Vagina (tissue), 2 donors: ENCODE results near the gene PARP6. TPM values are rescaled to one million over a fixed set of nuclear protein-coding genes. Genes with fewer than 3 reads are reported as not detected.

Experiments used
- DNase-seq, 2 donors: peaks; one replicate each; pipeline ENCODE4 v3.0.0-alpha.2; 2017; ENCODE audit errors: extremely low spot score in 2 of 2
- H3K27ac ChIP-seq: fragments of 200-600 bp; sonication (generic); one replicate; pipeline ENCODE4 v1.5.1; 2019
- H3K27me3 ChIP-seq: fragments of 200-600 bp; sonication (generic); one replicate; pipeline ENCODE4 v1.5.1; 2019
- H3K36me3 ChIP-seq, 2 donors: fragments of 200-600 bp; sonication (generic); one replicate each; pipeline ENCODE4 v1.5.1; 2017 to 2019
- H3K4me1 ChIP-seq: fragments of 200-600 bp; sonication (generic); one replicate; pipeline ENCODE4 v1.5.1; 2019
- H3K4me3 ChIP-seq, 2 donors: fragments of 200-600 bp; sonication (generic); 1 replicate in 1 of 2; 2 replicates in 1 of 2; pipeline ENCODE4 v1.5.1; 2016 to 2019
- H3K9me3 ChIP-seq: fragments of 200-600 bp; sonication (generic); one replicate; pipeline ENCODE4 v1.5.1; 2019
- CTCF ChIP-seq, 3 experiments: fragments of 450-650 bp in 2 of 3; fragments of 200-600 bp in 1 of 3; sonication (generic) in 1 of 3; IDR thresholded peaks; one replicate each; pipeline ENCODE4 v1.5.1; 2017 to 2019; ENCODE audit warnings: antibody characterized with exemption in 3 of 3, mild to moderate bottlenecking in 2 of 3, moderate library complexity in 2 of 3
- POLR2A ChIP-seq, 2 donors: fragments of 450-650 bp; IDR thresholded peaks; one replicate each; pipeline ENCODE4 v1.6.1; 2017; ENCODE audit warnings: antibody characterized with exemption in 2 of 2, mild to moderate bottlenecking in 2 of 2, moderate library complexity in 2 of 2
- POLR2AphosphoS5 ChIP-seq, 2 donors: sonication (generic); formaldehyde crosslinking; IDR thresholded peaks; one replicate each; pipeline ENCODE4 v1.9.0; 2017; ENCODE audit warnings: antibody characterized with exemption in 2 of 2, mild to moderate bottlenecking in 2 of 2, low read depth in 1 of 2; ENCODE audit not compliant: insufficient read depth in 1 of 2
- intact Hi-C: fragments of 100-400 bp; cut with DNase I; formaldehyde crosslinking; loops from one replicate; pipeline ENCODE4 v1.15.1; 2023
- total RNA-seq: library from RNA; depleted of rRNA; stranded (reverse); fragments of >200 nt; gene quantifications from one replicate; pipeline ENCODE4 v1.2.3, GENCODE V29; 2016

PARP6 gene
- total RNA-seq, 1 donor from 2014 or later: 62.6 TPM

DNA sequence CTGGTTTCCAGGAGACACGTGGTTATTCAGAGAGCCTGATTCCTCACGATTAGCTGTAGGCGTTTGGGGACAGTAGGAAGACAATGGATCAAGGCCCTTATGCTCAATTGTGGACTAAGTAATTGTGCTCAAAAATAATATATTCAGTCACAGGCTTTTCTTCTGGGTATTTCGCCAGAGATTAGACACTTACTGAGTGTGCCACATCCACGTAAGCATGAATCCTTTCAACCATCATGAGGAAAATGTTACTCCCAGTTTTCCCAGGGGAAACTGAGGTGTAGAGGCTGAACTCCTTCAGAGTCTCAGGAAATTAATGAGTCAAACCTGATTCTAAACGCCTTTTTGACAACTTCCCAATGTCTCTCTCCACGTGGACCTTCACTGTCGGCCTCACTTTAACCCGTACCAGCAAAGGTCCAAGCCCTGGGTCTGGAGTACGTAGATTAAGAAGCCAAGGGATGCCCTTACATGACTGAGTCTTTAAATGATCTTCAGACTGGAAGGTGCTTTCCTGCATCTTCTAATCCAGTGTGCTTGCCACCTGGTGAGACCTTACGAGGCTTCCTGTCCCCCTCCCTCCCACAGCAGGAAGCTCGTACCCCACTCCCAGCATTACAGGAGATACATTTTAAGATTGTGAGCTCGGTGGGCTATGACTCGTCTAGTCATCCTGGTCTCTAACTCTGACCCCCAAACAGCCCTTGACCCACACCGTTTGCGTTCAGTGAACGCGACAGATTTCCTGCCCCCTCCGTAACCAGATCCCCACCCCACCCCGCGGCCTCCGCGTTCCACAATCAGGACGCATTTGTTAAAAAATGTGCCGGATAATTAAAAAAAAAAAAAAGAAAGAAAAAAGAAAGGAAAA lies 43.0 kb downstream of the PARP6 start:
- Histone ChIP-seq H3K36me3 (no peaks in the 10 kb centered on the region), H3K4me1 (peaks cover 64% of the 10 kb centered on the region), H3K9me3 (no peaks in the 10 kb centered on the region), H3K4me3 (peak overlapping the region; percentile 89 to 97), H3K27ac (peak overlapping the region; percentile 98), H3K27me3 (no peaks in the 10 kb centered on the region)
- no peak for TF ChIP-seq POLR2A (IDR thresholded peaks at IDR 0.05)
- TF ChIP-seq CTCF (IDR thresholded peaks at IDR 0.05): no peak
- TF ChIP-seq POLR2AphosphoS5 (IDR thresholded peaks at IDR 0.05; ENCODE audit: insufficient read depth in 1 of 2, low read depth in 1 of 2): no peak
- intact Hi-C loops: no loop called here
- DNase-seq: no peak

- no peak for DNase-seq
- Histone ChIP-seq H3K27me3 (no peaks in the 10 kb centered on the region), H3K36me3 (no peaks in the 10 kb centered on the region), H3K9me3 (no peaks in the 10 kb centered on the region), H3K4me3 (peak overlapping the region in 1 of 2 donors; percentile 97), H3K27ac (peak overlapping the region; percentile 98), H3K4me1 (peaks cover 76% of the 10 kb centered on the region)
- intact Hi-C loops: no loop called here
- TF ChIP-seq CTCF (IDR thresholded peaks at IDR 0.05) (no peak), POLR2A (IDR thresholded peaks at IDR 0.05) (no peak), POLR2AphosphoS5 (IDR thresholded peaks at IDR 0.05; ENCODE audit: insufficient read depth in 1 of 2, low read depth in 1 of 2) (no peak)
Measured at GRCh38 chr15:72227720-72228119, 44.6 kb downstream of the PARP6 start.

GRCh38 chr15:72227192-72227586 lies 45.2 kb downstream of the PARP6 start:
- Histone ChIP-seq H3K4me1 (peaks cover 76% of the 10 kb centered on the region), H3K4me3 (no peak overlapping the region)

GRCh38 chr15:72223278-72223677 lies 49.1 kb downstream of the PARP6 start:
- peaks cover 0 to 12% of the 10 kb centered on the region in 2 donors for H3K36me3 ChIP-seq
- intact Hi-C loops: no loop called here
- no peak overlapping the region for H3K27ac ChIP-seq
- peaks cover 78% of the 10 kb centered on the region for H3K4me1 ChIP-seq
- DNase-seq: no peak
- no peaks in the 10 kb centered on the region for H3K27me3 ChIP-seq
- no peak overlapping the region for H3K4me3 ChIP-seq
- no peaks in the 10 kb centered on the region for H3K9me3 ChIP-seq
- TF ChIP-seq POLR2AphosphoS5 (IDR thresholded peaks at IDR 0.05; ENCODE audit: insufficient read depth in 1 of 2, low read depth in 1 of 2): no peak
- TF ChIP-seq CTCF (IDR thresholded peaks at IDR 0.05): no peak
- TF ChIP-seq POLR2A (IDR thresholded peaks at IDR 0.05): no peak

More at GRCh38 chr15:72227192-72227586, 45.2 kb downstream of the PARP6 start:
- no peaks in the 10 kb centered on the region for H3K9me3 ChIP-seq
- DNase-seq: no peak
- no peak for TF ChIP-seq CTCF (IDR thresholded peaks at IDR 0.05)
- peak in 1 of 2 donors; percentile 54 for TF ChIP-seq POLR2AphosphoS5 (IDR thresholded peaks at IDR 0.05; ENCODE audit: insufficient read depth in 1 of 2, low read depth in 1 of 2)
- H3K27me3 ChIP-seq: no peaks in the 10 kb centered on the region
- intact Hi-C loops: no loop called here
- H3K36me3 ChIP-seq: no peaks in the 10 kb centered on the region
- H3K27ac ChIP-seq: peak overlapping the region; percentile 98

- peak overlapping the region; percentile 28 for H3K27ac ChIP-seq
- no peaks in the 10 kb centered on the region for H3K9me3 ChIP-seq
- no peak for TF ChIP-seq CTCF (IDR thresholded peaks at IDR 0.05)
- TF ChIP-seq POLR2A (IDR thresholded peaks at IDR 0.05): no peak
- peak; percentile 13 to 39 for TF ChIP-seq POLR2AphosphoS5 (IDR thresholded peaks at IDR 0.05; ENCODE audit: insufficient read depth in 1 of 2, low read depth in 1 of 2)
Measured at GRCh38 chr15:72222393-72222792, 50.0 kb downstream of the PARP6 start.

More at GRCh38 chr15:72222393-72222792, 50.0 kb downstream of the PARP6 start:
- no peak for DNase-seq
- Histone ChIP-seq H3K36me3 (peaks cover 2 to 21% of the 10 kb centered on the region in 2 donors), H3K4me3 (no peak overlapping the region), H3K27me3 (no peaks in the 10 kb centered on the region), H3K4me1 (peaks cover 69% of the 10 kb centered on the region)
- intact Hi-C loops: no loop called here
